ENCODE data around the gene PAGR1. TPM values are rescaled to one million over a fixed set of nuclear protein-coding genes. Genes with fewer than 3 reads are reported as not detected.

PAGR1 gene
- total and polyA plus RNA-seq, 9 of the 15 experiments (the other 6 are each of a cell fraction or from before 2014, with no cell fraction given) = 1.4 to 58.2 (median 16.8) TPM

DNA sequence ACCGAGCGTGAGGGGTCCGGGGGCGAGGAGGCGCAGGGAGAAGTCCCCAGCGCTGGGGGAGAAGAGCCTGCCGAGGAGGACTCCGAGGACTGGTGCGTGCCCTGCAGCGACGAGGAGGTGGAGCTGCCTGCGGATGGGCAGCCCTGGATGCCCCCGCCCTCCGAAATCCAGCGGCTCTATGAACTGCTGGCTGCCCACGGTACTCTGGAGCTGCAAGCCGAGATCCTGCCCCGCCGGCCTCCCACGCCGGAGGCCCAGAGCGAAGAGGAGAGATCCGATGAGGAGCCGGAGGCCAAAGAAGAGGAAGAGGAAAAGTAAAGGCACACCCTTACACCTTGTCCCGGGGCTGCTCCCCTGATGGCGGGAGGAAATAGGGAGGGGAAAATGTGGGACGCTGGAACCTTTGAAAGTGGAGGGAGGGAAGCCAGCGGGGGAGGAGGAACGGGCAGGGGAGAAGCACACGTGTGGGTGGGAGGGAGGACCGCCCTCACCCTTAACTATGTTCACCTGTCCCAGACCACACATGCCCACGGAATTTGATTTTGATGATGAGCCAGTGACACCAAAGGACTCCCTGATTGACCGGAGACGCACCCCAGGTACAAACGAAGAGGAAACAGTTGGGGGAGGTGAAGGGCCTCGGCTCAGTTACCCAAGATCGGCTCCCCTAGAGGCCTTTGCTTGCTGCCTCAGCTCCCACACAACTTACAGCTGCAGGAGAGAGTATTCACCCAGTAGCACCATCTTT is 916 bp downstream of the PAGR1 start (continued):
- TF ChIP-seq ZNF592 (IDR thresholded peaks at IDR 0.05) (no peak), XRCC3 (IDR thresholded peaks at IDR 0.05) (no peak), ZNF121 (CRISPR knock-in tag; conservative IDR thresholded peaks at IDR 0.05) (no peak), MTA2 (IDR thresholded peaks at IDR 0.05; ENCODE audit: low read depth) (no peak), ZNF212 (CRISPR knock-in tag; IDR thresholded peaks at IDR 0.05) (no peak), TGIF2 (CRISPR knock-in tag; IDR thresholded peaks at IDR 0.05) (no peak), IRF2 (CRISPR knock-in tag; IDR thresholded peaks at IDR 0.05) (no peak), ZNF445 (CRISPR knock-in tag; IDR thresholded peaks at IDR 0.05; ENCODE audit: low read depth) (no peak), NFRKB (IDR thresholded peaks at IDR 0.05; ENCODE audit: low read depth) (no peak), PHF8 (IDR thresholded peaks at IDR 0.05; ENCODE audit: borderline replicate concordance, low read length) (peak; percentile 14; the same call in 1 of the 2 replicates), CLOCK (CRISPR knock-in tag; IDR thresholded peaks at IDR 0.05; ENCODE audit: borderline replicate concordance) (no peak), NCOR1 (IDR thresholded peaks at IDR 0.05) (no peak), BMI1 (IDR thresholded peaks at IDR 0.05; ENCODE audit: low read length) (no peak), RBM14 (IDR thresholded peaks at IDR 0.05; ENCODE audit: borderline replicate concordance, insufficient read depth, low read depth, low read length) (no peak), ZNF644 (tag; IDR thresholded peaks at IDR 0.05; ENCODE audit: low read depth) (no peak), MED1 (CRISPR knock-in tag; IDR thresholded peaks at IDR 0.05; ENCODE audit: borderline replicate concordance) (no peak), SETDB1 (IDR thresholded peaks at IDR 0.05; ENCODE audit: low read length) (no peak)
- TF ChIP-seq, protein P1, sequence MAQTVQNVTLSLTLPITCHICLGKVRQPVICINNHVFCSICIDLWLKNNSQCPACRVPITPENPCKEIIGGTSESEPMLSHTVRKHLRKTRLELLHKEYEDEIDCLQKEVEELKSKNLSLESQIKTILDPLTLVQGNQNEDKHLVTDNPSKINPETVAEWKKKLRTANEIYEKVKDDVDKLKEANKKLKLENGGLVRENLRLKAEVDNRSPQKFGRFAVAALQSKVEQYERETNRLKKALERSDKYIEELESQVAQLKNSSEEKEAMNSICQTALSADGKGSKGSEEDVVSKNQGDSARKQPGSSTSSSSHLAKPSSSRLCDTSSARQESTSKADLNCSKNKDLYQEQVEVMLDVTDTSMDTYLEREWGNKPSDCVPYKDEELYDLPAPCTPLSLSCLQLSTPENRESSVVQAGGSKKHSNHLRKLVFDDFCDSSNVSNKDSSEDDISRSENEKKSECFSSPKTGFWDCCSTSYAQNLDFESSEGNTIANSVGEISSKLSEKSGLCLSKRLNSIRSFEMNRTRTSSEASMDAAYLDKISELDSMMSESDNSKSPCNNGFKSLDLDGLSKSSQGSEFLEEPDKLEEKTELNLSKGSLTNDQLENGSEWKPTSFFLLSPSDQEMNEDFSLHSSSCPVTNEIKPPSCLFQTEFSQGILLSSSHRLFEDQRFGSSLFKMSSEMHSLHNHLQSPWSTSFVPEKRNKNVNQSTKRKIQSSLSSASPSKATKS (CRISPR knock-in tag; IDR thresholded peaks at IDR 0.05) = no peak
- TF ChIP-seq, protein P2, sequence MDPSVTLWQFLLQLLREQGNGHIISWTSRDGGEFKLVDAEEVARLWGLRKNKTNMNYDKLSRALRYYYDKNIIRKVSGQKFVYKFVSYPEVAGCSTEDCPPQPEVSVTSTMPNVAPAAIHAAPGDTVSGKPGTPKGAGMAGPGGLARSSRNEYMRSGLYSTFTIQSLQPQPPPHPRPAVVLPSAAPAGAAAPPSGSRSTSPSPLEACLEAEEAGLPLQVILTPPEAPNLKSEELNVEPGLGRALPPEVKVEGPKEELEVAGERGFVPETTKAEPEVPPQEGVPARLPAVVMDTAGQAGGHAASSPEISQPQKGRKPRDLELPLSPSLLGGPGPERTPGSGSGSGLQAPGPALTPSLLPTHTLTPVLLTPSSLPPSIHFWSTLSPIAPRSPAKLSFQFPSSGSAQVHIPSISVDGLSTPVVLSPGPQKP (CRISPR knock-in tag; IDR thresholded peaks at IDR 0.05) = no peak

Data from K562 (cell line).